Nephron progenitor cell (in vitro differentiated cells): ENCODE data around the gene ZNF318.
"Not testable (repeated sequence)": the region's sequence is repeated elsewhere in the genome, so short reads cannot be mapped to it uniquely, and the experiment has no call there.

Experiments
- DNase-seq: peaks from one replicate; pipeline ENCODE4 v3.0.0; 2021
- H3K27ac Mint-ChIP-seq: 2 replicates; pipeline ENCODE4 v1.8.0; 2021; ENCODE audit warnings: mild to moderate bottlenecking, moderate library complexity, mixed read lengths
- H3K27me3 Mint-ChIP-seq: 2 replicates; pipeline ENCODE4 v1.8.0; 2021; ENCODE audit warnings: mild to moderate bottlenecking, low read depth, mixed read lengths; ENCODE audit not compliant: poor library complexity
- H3K36me3 Mint-ChIP-seq: 2 replicates; pipeline ENCODE4 v1.8.0; 2021; ENCODE audit warnings: low read depth, mixed read lengths
- H3K4me1 Mint-ChIP-seq: 2 replicates; pipeline ENCODE4 v1.8.0; 2021; ENCODE audit warnings: mixed read lengths
- H3K4me3 Mint-ChIP-seq: 2 replicates; pipeline ENCODE4 v1.8.0; 2021; ENCODE audit warnings: mild to moderate bottlenecking, moderate library complexity, mixed read lengths
- H3K9me3 Mint-ChIP-seq: 2 replicates; pipeline ENCODE4 v1.8.0; 2021; ENCODE audit warnings: mild to moderate bottlenecking, moderate library complexity, mixed read lengths
- CTCF ChIP-seq: fragments of 200-600 bp; sonication (generic); IDR thresholded peaks from 2 replicates; pipeline ENCODE4 v1.5.0; 2021; ENCODE audit warnings: antibody characterized with exemption

The ZNF318 gene

GRCh38 chr6:43376551-43376981 lies 7.1 kb upstream of the ZNF318 start:
- TF ChIP-seq CTCF = no peak
- no peak overlapping the region for H3K4me3 Mint-ChIP-seq
- no peak overlapping the region for H3K27ac Mint-ChIP-seq
- no peaks in the 10 kb centered on the region for H3K36me3 Mint-ChIP-seq
- DNase-seq = no peak
- no peaks in the 10 kb centered on the region for H3K9me3 Mint-ChIP-seq
- H3K27me3 Mint-ChIP-seq = peaks cover 36% of the 10 kb centered on the region
- peaks cover 13% of the 10 kb centered on the region for H3K4me1 Mint-ChIP-seq

GRCh38 chr6:43375693-43376092 lies 6.2 kb upstream of the ZNF318 start:
- H3K36me3 Mint-ChIP-seq = no peaks in the 10 kb centered on the region

GRCh38 chr6:43373252-43373875 lies 3.9 kb upstream of the ZNF318 start:
- Mint-ChIP-seq H3K27me3 (peaks cover 16% of the 10 kb centered on the region), H3K36me3 (no peaks in the 10 kb centered on the region), H3K9me3 (no peaks in the 10 kb centered on the region), H3K4me3 (no peak overlapping the region), H3K4me1 (peaks cover 29% of the 10 kb centered on the region), H3K27ac (no peak overlapping the region)
- no peak for DNase-seq
- no peak for TF ChIP-seq CTCF

More at GRCh38 chr6:43375693-43376092, 6.2 kb upstream of the ZNF318 start:
- Mint-ChIP-seq H3K4me3 (no peak overlapping the region), H3K4me1 (peaks cover 17% of the 10 kb centered on the region), H3K27ac (no peak overlapping the region), H3K9me3 (no peaks in the 10 kb centered on the region), H3K27me3 (peaks cover 30% of the 10 kb centered on the region)
- no peak for DNase-seq
- TF ChIP-seq CTCF = no peak

- peak overlapping the region; percentile 78 for H3K4me3 Mint-ChIP-seq
- H3K27me3 Mint-ChIP-seq, H3K36me3 Mint-ChIP-seq, H3K9me3 Mint-ChIP-seq, DNase-seq: not testable (repeated sequence)
- peak overlapping the region; percentile 93 for H3K27ac Mint-ChIP-seq
- peaks cover 50% of the 10 kb centered on the region for H3K4me1 Mint-ChIP-seq
Observed at GRCh38 chr6:43370003-43370580, 645 bp upstream of the ZNF318 start.

- Mint-ChIP-seq H3K9me3 (no peaks in the 10 kb centered on the region), H3K4me1 (peaks cover 57% of the 10 kb centered on the region), H3K27me3 (no peaks in the 10 kb centered on the region), H3K36me3 (peaks cover 18% of the 10 kb centered on the region), H3K4me3 (peak overlapping the region; percentile 89), H3K27ac (no peak overlapping the region)
- TF ChIP-seq CTCF = no peak
- peak; percentile 78 for DNase-seq
Observed at GRCh38 chr6:43368259-43369160, 937 bp downstream of the ZNF318 start.

- no peak for TF ChIP-seq CTCF
- DNase-seq = no peak
- Mint-ChIP-seq H3K4me3 (peak overlapping the region; percentile 89), H3K36me3 (peaks cover 28% of the 10 kb centered on the region), H3K27ac (no peak overlapping the region), H3K4me1 (peaks cover 55% of the 10 kb centered on the region), H3K9me3 (no peaks in the 10 kb centered on the region), H3K27me3 (no peaks in the 10 kb centered on the region)
Observed at GRCh38 chr6:43367245-43367984, 2.0 kb downstream of the ZNF318 start.
